ENCODE results near the gene TSSK2. TPM values are rescaled to one million over a fixed set of nuclear protein-coding genes. Genes with fewer than 3 reads are reported as not detected.

The TSSK2 gene
- total and polyA plus RNA-seq, 2 of the 8 experiments (the other 6 are each of a cell fraction or from before 2014, with no cell fraction given) = not detected

- TF ChIP-seq TAF1 (IDR thresholded peaks at IDR 0.05; ENCODE audit: low read depth, low read length) = peak; percentile 76; the same call in 1 of the 2 replicates
- no peak for TF ChIP-seq RXRA (IDR thresholded peaks at IDR 0.05; ENCODE audit: insufficient read depth, low read depth, low read length)
- TF ChIP-seq HDAC2 (IDR thresholded peaks at IDR 0.05; ENCODE audit: borderline replicate concordance in 1 of 2, low read depth in 2 of 2, low read length in 2 of 2) = 0 out of 4 replicates have a peak, but pooled peaks of 1 of the 2 experiments have one; percentile 71
- TF ChIP-seq CHD2 (IDR thresholded peaks at IDR 0.05; ENCODE audit: low read length) = no peak
- no peak for TF ChIP-seq TEAD4 (IDR thresholded peaks at IDR 0.05; ENCODE audit: low read depth, low read length)
- TF ChIP-seq SAP30 (IDR thresholded peaks at IDR 0.05; ENCODE audit: insufficient read depth, insufficient replicate concordance, low read length) = no peak
- TF ChIP-seq BCL11A (IDR thresholded peaks at IDR 0.05; ENCODE audit: low read depth in 2 of 2, low read length in 2 of 2) = no peak
- no peak for TF ChIP-seq JUN (IDR thresholded peaks at IDR 0.05; ENCODE audit: low read depth, low read length)
- peak; percentile 87 for TF ChIP-seq CREB1 (IDR thresholded peaks at IDR 0.05)
- TF ChIP-seq NRF1 (IDR thresholded peaks at IDR 0.05; ENCODE audit: low read depth, low read length) = peak; percentile 30; the same call in 1 of the 2 replicates
- no peak for TF ChIP-seq ATF3 (IDR thresholded peaks at IDR 0.05; ENCODE audit: insufficient read depth, low read depth, low read length)
- TF ChIP-seq SIX5 (IDR thresholded peaks at IDR 0.05; ENCODE audit: low read depth, low read length) = no peak
- no peak for TF ChIP-seq CEBPB (IDR thresholded peaks at IDR 0.05; ENCODE audit: low read depth, low read length)
- TF ChIP-seq CTBP2 (IDR thresholded peaks at IDR 0.05; ENCODE audit: borderline replicate concordance, insufficient read depth, insufficient read length, low read length) = no peak
- no peak for TF ChIP-seq RNF2 (IDR thresholded peaks at IDR 0.05; ENCODE audit: borderline replicate concordance, low read depth, low read length, missing control alignments, poor library complexity, severe bottlenecking)
- TF ChIP-seq RFX5 (IDR thresholded peaks at IDR 0.05; ENCODE audit: borderline replicate concordance, low read depth, low read length) = no peak
- TF ChIP-seq SUZ12 (IDR thresholded peaks at IDR 0.05; ENCODE audit: low read length) = no peak
- TF ChIP-seq TAF7 (optimal IDR thresholded peaks at IDR 0.05; ENCODE audit: borderline replicate concordance, low read depth, low read length) = no peak
- TF ChIP-seq BRCA1 (IDR thresholded peaks at IDR 0.05; ENCODE audit: low read depth, low read length) = no peak
Measured at GRCh38 chr22:19122143-19122751, 8.9 kb upstream of the TSSK2 start, which contains the start of gene DGCR2 (continued).

All from H1 (cell line).